ENCODE measurements around the gene CEBPB. TPM values are rescaled to one million over a fixed set of nuclear protein-coding genes. Genes with fewer than 3 reads are reported as not detected.
A peak's percentile ranks its signal among the peaks of the same experiment; 100 is the strongest.
"Not testable (repeated sequence)": the region's sequence is repeated elsewhere in the genome, so short reads cannot be mapped to it uniquely, and the experiment has no call there.

Gene CEBPB
- total RNA-seq, 1 donor from 2014 or later: 118 TPM

- DNase-seq (ENCODE audit: low read depth) (peak; percentile 80), FAIRE-seq (no peak)
- Histone ChIP-seq H3K4me3 (ENCODE audit: low read depth, low read length) (peak overlapping the region; percentile 88), H3K36me3 (ENCODE audit: control insufficient read depth, insufficient read depth, low read length) (peaks cover 10% of the 10 kb centered on the region), H3K27me3 (ENCODE audit: control insufficient read depth, insufficient read depth, low read length) (no peaks in the 10 kb centered on the region)
- TF ChIP-seq, protein P1, sequence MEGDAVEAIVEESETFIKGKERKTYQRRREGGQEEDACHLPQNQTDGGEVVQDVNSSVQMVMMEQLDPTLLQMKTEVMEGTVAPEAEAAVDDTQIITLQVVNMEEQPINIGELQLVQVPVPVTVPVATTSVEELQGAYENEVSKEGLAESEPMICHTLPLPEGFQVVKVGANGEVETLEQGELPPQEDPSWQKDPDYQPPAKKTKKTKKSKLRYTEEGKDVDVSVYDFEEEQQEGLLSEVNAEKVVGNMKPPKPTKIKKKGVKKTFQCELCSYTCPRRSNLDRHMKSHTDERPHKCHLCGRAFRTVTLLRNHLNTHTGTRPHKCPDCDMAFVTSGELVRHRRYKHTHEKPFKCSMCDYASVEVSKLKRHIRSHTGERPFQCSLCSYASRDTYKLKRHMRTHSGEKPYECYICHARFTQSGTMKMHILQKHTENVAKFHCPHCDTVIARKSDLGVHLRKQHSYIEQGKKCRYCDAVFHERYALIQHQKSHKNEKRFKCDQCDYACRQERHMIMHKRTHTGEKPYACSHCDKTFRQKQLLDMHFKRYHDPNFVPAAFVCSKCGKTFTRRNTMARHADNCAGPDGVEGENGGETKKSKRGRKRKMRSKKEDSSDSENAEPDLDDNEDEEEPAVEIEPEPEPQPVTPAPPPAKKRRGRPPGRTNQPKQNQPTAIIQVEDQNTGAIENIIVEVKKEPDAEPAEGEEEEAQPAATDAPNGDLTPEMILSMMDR (IDR thresholded peaks at IDR 0.05; ENCODE audit: insufficient read depth, low read length, severe bottlenecking): peak; percentile 46
These were observed 38.1 kb upstream of the CEBPB start for GRCh38 chr20:50152394-50153152.

GRCh38 chr20:50153153-50153499 lies 37.5 kb upstream of the CEBPB start:
- Histone ChIP-seq H3K4me3 (ENCODE audit: low read depth, low read length) (peak overlapping the region; percentile 88), H3K27me3 (ENCODE audit: control insufficient read depth, insufficient read depth, low read length) (no peaks in the 10 kb centered on the region), H3K36me3 (ENCODE audit: control insufficient read depth, insufficient read depth, low read length) (peaks cover 8% of the 10 kb centered on the region)
- TF ChIP-seq, protein P1 (IDR thresholded peaks at IDR 0.05; ENCODE audit: insufficient read depth, low read length, severe bottlenecking): no peak
- FAIRE-seq: no peak
- DNase-seq (ENCODE audit: low read depth): no peak

DNA sequence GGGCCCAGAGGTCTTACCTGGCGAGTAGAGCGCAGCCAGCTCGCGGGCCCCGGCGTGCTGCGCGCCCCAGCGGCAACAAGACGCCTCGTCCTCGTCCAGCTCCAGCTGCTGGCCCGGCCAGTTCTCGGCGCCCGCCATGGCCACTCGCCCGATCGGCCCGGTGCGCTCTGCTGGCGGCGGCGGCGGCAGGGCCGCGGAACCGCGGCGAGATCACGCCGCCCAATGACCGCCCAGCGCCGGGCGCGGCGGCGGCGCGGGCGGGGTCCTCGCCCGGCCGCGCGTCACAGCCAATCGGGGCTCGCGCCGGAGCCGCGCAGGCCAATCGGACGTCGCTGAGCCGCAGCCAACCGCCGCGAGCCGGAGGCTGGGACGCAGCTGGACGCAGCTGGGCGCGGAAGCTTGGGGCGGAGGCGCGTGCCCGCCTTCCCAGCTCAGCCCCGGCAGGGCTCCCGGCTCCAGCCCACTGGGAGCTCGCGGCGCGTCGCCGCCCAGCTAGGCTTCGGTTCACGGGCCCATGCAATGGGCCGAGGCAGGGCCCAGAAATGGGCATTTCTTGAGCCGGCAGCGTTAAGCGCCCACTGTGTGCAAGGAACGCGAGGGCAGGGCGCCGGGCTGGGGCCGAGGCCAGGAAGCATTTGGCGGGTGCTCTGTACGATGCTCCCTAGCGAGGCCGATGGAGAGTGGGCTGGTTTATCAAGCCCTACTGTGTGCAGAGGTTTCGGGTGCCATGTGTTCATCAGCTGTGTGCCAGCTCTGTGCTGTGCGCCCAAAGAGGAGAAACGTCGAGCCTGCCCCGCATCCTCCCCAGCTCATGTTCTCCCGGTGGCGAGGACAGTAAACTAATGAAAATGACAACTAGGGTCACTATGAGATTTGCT lies 36.9 kb upstream of the CEBPB start, which contains the start of gene PEDS1:
PEDS1 (minus strand) TSS at position 224 of the 878 bp plus-strand sequence; CDS start at position 138, 86 bp downstream.
- FAIRE-seq (no peak), DNase-seq (ENCODE audit: low read depth) (peak; percentile 77)
- H3K36me3 ChIP-seq (ENCODE audit: control insufficient read depth, insufficient read depth, low read length): peaks cover 3% of the 10 kb centered on the region
- peak within 1 kb of the TSS; percentile 88 for H3K4me3 ChIP-seq (ENCODE audit: low read depth, low read length)
- no peaks in the 10 kb centered on the region for H3K27me3 ChIP-seq (ENCODE audit: control insufficient read depth, insufficient read depth, low read length)
- TF ChIP-seq, protein P1 (IDR thresholded peaks at IDR 0.05; ENCODE audit: insufficient read depth, low read length, severe bottlenecking): no peak

DNA sequence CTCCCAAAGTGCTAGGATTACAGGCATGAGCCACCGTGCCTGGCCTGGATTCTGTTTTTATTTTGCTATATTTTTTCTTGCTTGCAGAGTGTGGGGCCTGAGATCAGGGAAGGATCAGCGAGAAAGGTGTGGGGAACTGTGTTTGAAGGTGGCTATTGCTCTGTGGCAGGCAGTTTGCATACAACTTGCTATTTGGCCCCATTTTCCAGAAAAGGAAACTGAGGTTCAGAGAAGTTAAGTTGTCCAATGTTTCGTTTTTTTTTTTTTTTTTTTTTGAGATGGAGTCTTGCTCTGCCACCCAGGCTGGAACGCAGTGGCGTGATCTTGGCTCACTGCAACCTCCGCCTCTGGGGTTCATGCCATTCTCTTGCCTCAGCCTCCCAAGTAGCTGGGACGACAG lies 29.1 kb upstream of the CEBPB start:
- DNase-seq (ENCODE audit: low read depth); FAIRE-seq; H3K4me3 ChIP-seq (ENCODE audit: low read depth, low read length); H3K36me3 ChIP-seq (ENCODE audit: control insufficient read depth, insufficient read depth, low read length); H3K27me3 ChIP-seq (ENCODE audit: control insufficient read depth, insufficient read depth, low read length): not testable (repeated sequence)

GRCh38 chr20:50163570-50164317 lies 26.9 kb upstream of the CEBPB start:
- FAIRE-seq (no peak), DNase-seq (ENCODE audit: low read depth) (peak; percentile 79)
- TF ChIP-seq, protein P1 (IDR thresholded peaks at IDR 0.05; ENCODE audit: insufficient read depth, low read length, severe bottlenecking): no peak

More at GRCh38 chr20:50163570-50164317, 26.9 kb upstream of the CEBPB start:
- Histone ChIP-seq H3K36me3 (ENCODE audit: control insufficient read depth, insufficient read depth, low read length) (no peaks in the 10 kb centered on the region), H3K27me3 (ENCODE audit: control insufficient read depth, insufficient read depth, low read length) (no peaks in the 10 kb centered on the region), H3K4me3 (ENCODE audit: low read depth, low read length) (no peak overlapping the region)
